Measurements from ENCODE around the gene SKA1. TPM values are rescaled to one million over a fixed set of nuclear protein-coding genes. Genes with fewer than 3 reads are reported as not detected.

The SKA1 gene
- total RNA-seq, 4 donors from 2014 or later: 0.13 to 0.77 TPM; not detected in 2

GRCh38 chr18:50388988-50389387 lies 14.1 kb downstream of the SKA1 start:
- H3K27me3 ChIP-seq: no peaks in the 10 kb centered on the region
- 38 to 72% methylated on average over 1 to 2 of the region's 2 CpGs for WGBS, 2 donors (ENCODE audit: low coverage in 1 of 2)
- H3K4me1 ChIP-seq: no peaks in the 10 kb centered on the region
- TF ChIP-seq EP300 (IDR thresholded peaks at IDR 0.05) (no peak), POLR2AphosphoS5 (IDR thresholded peaks at IDR 0.05) (no peak), CTCF (IDR thresholded peaks at IDR 0.05) (no peak), POLR2A (IDR thresholded peaks at IDR 0.05) (no peak)
- H3K27ac ChIP-seq: no peak overlapping the region
- no peaks in the 10 kb centered on the region for H3K36me3 ChIP-seq
- H3K9me3 ChIP-seq: no peaks in the 10 kb centered on the region
- H3K4me3 ChIP-seq: no peak overlapping the region
- no peak for ATAC-seq

- ATAC-seq: no peak
- Histone ChIP-seq H3K9me3 (no peaks in the 10 kb centered on the region), H3K36me3 (no peaks in the 10 kb centered on the region), H3K27me3 (no peaks in the 10 kb centered on the region), H3K4me3 (no peak overlapping the region), H3K27ac (no peak overlapping the region), H3K4me1 (no peaks in the 10 kb centered on the region)
- TF ChIP-seq POLR2A (IDR thresholded peaks at IDR 0.05) (no peak), POLR2AphosphoS5 (IDR thresholded peaks at IDR 0.05) (no peak), EP300 (IDR thresholded peaks at IDR 0.05) (no peak), CTCF (IDR thresholded peaks at IDR 0.05) (no peak)
- WGBS, 2 donors (ENCODE audit: low coverage in 1 of 2): 82 to 100% methylated on average over 3 of the region's 3 CpGs
Measured at GRCh38 chr18:50393802-50394201, 19.0 kb downstream of the SKA1 start.

- Histone ChIP-seq H3K9me3 (no peaks in the 10 kb centered on the region), H3K27me3 (peaks cover 11% of the 10 kb centered on the region), H3K4me1 (no peaks in the 10 kb centered on the region), H3K36me3 (no peaks in the 10 kb centered on the region), H3K27ac (no peak overlapping the region), H3K4me3 (no peak overlapping the region)
- no peak for ATAC-seq
- no peak for TF ChIP-seq POLR2AphosphoS5 (IDR thresholded peaks at IDR 0.05)
- TF ChIP-seq CTCF (IDR thresholded peaks at IDR 0.05): no peak
- TF ChIP-seq EP300 (IDR thresholded peaks at IDR 0.05): no peak
- TF ChIP-seq POLR2A (IDR thresholded peaks at IDR 0.05): no peak
- whole genome bisulfite sequencing, 2 donors (ENCODE audit: low coverage in 1 of 2): 92 to 94% methylated on average over 2 of the region's 2 CpGs
Measured at GRCh38 chr18:50395093-50395492, 20.2 kb downstream of the SKA1 start.

GRCh38 chr18:50396005-50396660 lies 21.3 kb downstream of the SKA1 start:
- Histone ChIP-seq H3K4me1 (no peaks in the 10 kb centered on the region), H3K9me3 (no peaks in the 10 kb centered on the region), H3K36me3 (no peaks in the 10 kb centered on the region), H3K4me3 (no peak overlapping the region), H3K27ac (no peak overlapping the region), H3K27me3 (peaks cover 21% of the 10 kb centered on the region)
- 64 to 84% methylated on average over 4 to 5 of the region's 5 CpGs for WGBS, 2 donors (ENCODE audit: low coverage in 1 of 2)
- no peak for ATAC-seq
- TF ChIP-seq CTCF (IDR thresholded peaks at IDR 0.05) (no peak), POLR2AphosphoS5 (IDR thresholded peaks at IDR 0.05) (no peak), POLR2A (IDR thresholded peaks at IDR 0.05) (no peak), EP300 (IDR thresholded peaks at IDR 0.05) (no peak)

- H3K27ac ChIP-seq: no peak overlapping the region
- ATAC-seq: no peak
- TF ChIP-seq POLR2AphosphoS5 (IDR thresholded peaks at IDR 0.05): no peak
- TF ChIP-seq POLR2A (IDR thresholded peaks at IDR 0.05): no peak
- TF ChIP-seq EP300 (IDR thresholded peaks at IDR 0.05): no peak
- TF ChIP-seq CTCF (IDR thresholded peaks at IDR 0.05): no peak
- no peaks in the 10 kb centered on the region for H3K36me3 ChIP-seq
- H3K4me3 ChIP-seq: no peak overlapping the region
- no peaks in the 10 kb centered on the region for H3K9me3 ChIP-seq
- peaks cover 30% of the 10 kb centered on the region for H3K27me3 ChIP-seq
- H3K4me1 ChIP-seq: no peaks in the 10 kb centered on the region
- WGBS, 2 donors (ENCODE audit: low coverage in 1 of 2): 100% methylated on average over 3 of the region's 4 CpGs; no CpG with 5 or more reads in 1 of the 2 donors
Measured at GRCh38 chr18:50397023-50397422, 22.2 kb downstream of the SKA1 start.

All from gastroesophageal sphincter (tissue), 4 donors.